Neuronal stem cell (in vitro differentiated cells): Measurements from ENCODE around the gene GMEB1.
"Not testable (repeated sequence)": the region's sequence is repeated elsewhere in the genome, so short reads cannot be mapped to it uniquely, and the experiment has no call there.

Experiments
- DNase-seq: peaks from one replicate; pipeline ENCODE4 v3.0.0-alpha.2; 2013; ENCODE audit warnings: low spot score
- H2AFZ ChIP-seq: one replicate; pipeline ENCODE4 v1.6.1; 2013; ENCODE audit warnings: mild to moderate bottlenecking, low read length, inconsistent platforms
- H2AK5ac ChIP-seq: 2 replicates; pipeline ENCODE4 v1.6.1; 2013; ENCODE audit warnings: low read depth, mild to moderate bottlenecking, inconsistent platforms, low read length, moderate library complexity, mixed read lengths
- H2BK120ac ChIP-seq: 2 replicates; pipeline ENCODE4 v1.6.1; 2013; ENCODE audit warnings: low read depth, mild to moderate bottlenecking, inconsistent platforms, low read length, moderate library complexity, mixed read lengths
- H2BK12ac ChIP-seq: one replicate; pipeline ENCODE4 v1.6.1; 2013; ENCODE audit warnings: low read length, inconsistent platforms
- H2BK15ac ChIP-seq: 2 replicates; pipeline ENCODE4 v1.6.1; 2013; ENCODE audit warnings: mild to moderate bottlenecking, low read length, inconsistent platforms, mixed read lengths
- H2BK5ac ChIP-seq: one replicate; pipeline ENCODE4 v1.6.1; 2013; ENCODE audit warnings: inconsistent platforms, mild to moderate bottlenecking, low read length, moderate library complexity
- H3K14ac ChIP-seq: one replicate; pipeline ENCODE4 v1.6.1; 2013; ENCODE audit warnings: low read length, inconsistent platforms
- H3K18ac ChIP-seq: 2 replicates; pipeline ENCODE4 v1.6.1; 2013; ENCODE audit warnings: low read length, inconsistent platforms
- H3K23ac ChIP-seq: 2 replicates; pipeline ENCODE4 v1.6.1; 2013; ENCODE audit warnings: low read depth, mild to moderate bottlenecking, mixed read lengths, low read length, inconsistent platforms; ENCODE audit not compliant: poor library complexity
- H3K27ac ChIP-seq: replicated peaks from 3 replicates; pipeline ENCODE4 v1.5.1; 2013; ENCODE audit warnings: low read length, inconsistent platforms
- H3K27me3 ChIP-seq, 3 experiments: 2 replicates each; pipeline ENCODE4 v1.6.1; 2013; ENCODE audit warnings: low read length in 3 of 3, mild to moderate bottlenecking in 2 of 3, inconsistent platforms in 1 of 3, low read depth in 1 of 3, mixed read lengths in 1 of 3, moderate library complexity in 1 of 3; ENCODE audit not compliant: control insufficient read depth in 3 of 3, insufficient read depth in 3 of 3
- H3K36me3 ChIP-seq, 2 donors: replicated peaks in 1 of 2; 2 replicates each; pipeline ENCODE4 v1.6.1; 2013; ENCODE audit warnings: low read length in 2 of 2; ENCODE audit not compliant: control insufficient read depth in 2 of 2, insufficient read depth in 2 of 2
- H3K4ac ChIP-seq: 2 replicates; pipeline ENCODE4 v1.6.1; 2013; ENCODE audit warnings: inconsistent platforms, mild to moderate bottlenecking, low read length, moderate library complexity
- H3K4me1 ChIP-seq, 2 donors: 1 replicate in 1 of 2; 2 replicates in 1 of 2; pipeline ENCODE4 v1.6.1; 2013; ENCODE audit warnings: low read length in 2 of 2, low read depth in 1 of 2; ENCODE audit not compliant: control insufficient read depth in 2 of 2, insufficient read depth in 1 of 2
- H3K4me2 ChIP-seq: one replicate; pipeline ENCODE4 v1.6.1; 2013; ENCODE audit warnings: mild to moderate bottlenecking, low read length, inconsistent platforms; ENCODE audit not compliant: insufficient read depth, poor library complexity, severe bottlenecking
- H3K4me3 ChIP-seq, 2 donors: 2 replicates each; pipeline ENCODE4 v1.5.1; 2013; ENCODE audit warnings: low read length in 2 of 2, mild to moderate bottlenecking in 2 of 2, inconsistent platforms in 1 of 2, moderate library complexity in 1 of 2
- H3K79me1 ChIP-seq: one replicate; pipeline ENCODE4 v1.6.1; 2013; ENCODE audit warnings: low read depth, mild to moderate bottlenecking, inconsistent platforms, low read length, moderate library complexity
- H3K9ac ChIP-seq: one replicate; pipeline ENCODE4 v1.6.1; 2013; ENCODE audit warnings: mild to moderate bottlenecking, low read depth, low read length, inconsistent platforms; ENCODE audit not compliant: poor library complexity
- H3K9me3 ChIP-seq, 2 donors: replicated peaks in 1 of 2; 2 replicates each; pipeline versions ENCODE3 to v1.6.1; 2013; ENCODE audit warnings: low read length in 2 of 2, mild to moderate bottlenecking in 2 of 2, inconsistent platforms in 1 of 2, low read depth in 1 of 2, mixed read lengths in 1 of 2, moderate library complexity in 1 of 2; ENCODE audit not compliant: control insufficient read depth in 2 of 2, insufficient read depth in 1 of 2
- H4K8ac ChIP-seq: one replicate; pipeline ENCODE4 v1.6.1; 2013; ENCODE audit warnings: low read depth, mild to moderate bottlenecking, inconsistent platforms, low read length, moderate library complexity
- H4K91ac ChIP-seq: one replicate; pipeline ENCODE4 v1.6.1; 2013; ENCODE audit warnings: low read length, low read depth, mild to moderate bottlenecking, inconsistent platforms; ENCODE audit not compliant: poor library complexity
- WGBS, 2 donors: extraction: QIAGEN DNeasy Blood & Tissue Kit; methylation state at CpG; one replicate each; pipeline ENCODE4 v1.1.7; 2013; ENCODE audit warnings: missing lambda C conversion rate in 2 of 2, mixed read lengths in 1 of 2; ENCODE audit not compliant: insufficient read length in 2 of 2, insufficient replicate concordance in 1 of 2; ENCODE audit errors: extremely low coverage in 2 of 2; 5-methylcytosine and 5-hydroxymethylcytosine counted together

Gene GMEB1

DNA sequence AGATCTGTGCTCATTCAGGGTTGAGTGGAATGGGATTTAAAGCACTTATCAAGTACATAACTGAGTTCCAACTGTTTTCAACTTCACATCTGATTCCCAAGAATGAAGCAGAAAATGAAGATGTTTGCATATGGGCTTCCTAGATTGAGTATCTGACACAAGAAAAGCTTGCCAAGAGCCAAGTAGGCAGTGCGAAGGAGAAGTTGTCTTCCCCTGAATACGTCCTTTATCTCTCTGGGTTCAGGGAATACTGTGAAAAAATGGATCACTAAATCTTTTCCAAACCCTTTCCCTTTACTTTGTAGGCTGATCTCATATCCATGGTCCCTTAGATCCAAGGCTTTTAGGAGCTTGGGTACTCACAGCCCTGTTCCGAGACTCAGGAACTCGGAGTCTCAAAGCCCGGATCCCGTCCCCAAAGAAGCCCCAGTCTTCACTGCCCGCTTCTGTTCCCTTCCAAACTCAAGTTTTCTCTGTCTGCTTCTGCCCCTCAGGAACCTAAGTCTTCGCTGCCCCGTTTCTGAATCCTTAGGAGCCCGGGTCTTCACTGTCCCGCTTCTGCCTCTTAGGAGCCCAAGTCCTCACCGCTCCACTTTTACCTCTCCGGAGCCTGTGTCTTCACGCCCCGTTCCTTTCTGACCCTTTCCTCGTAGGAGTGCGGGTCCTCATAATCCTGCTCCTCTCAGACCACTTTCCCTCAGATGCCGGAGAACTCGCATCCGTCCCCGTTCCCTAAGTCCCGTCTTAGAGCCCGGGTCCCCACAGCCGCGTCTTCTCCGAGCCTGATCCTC, 26.3 kb upstream of the GMEB1 start:
- Histone ChIP-seq H2BK15ac (no peak overlapping the region), H3K4me2 (peak overlapping the region; percentile 55), H3K9ac (peak overlapping the region; percentile 97), H2BK5ac (no peak overlapping the region), H2AFZ (peak overlapping the region; percentile 93), H3K14ac (peak overlapping the region; percentile 89), H4K8ac (no peak overlapping the region), H4K91ac (no peak overlapping the region), H3K9me3 (no peaks in the 10 kb centered on the region), H3K4me3 (peak overlapping the region; percentile 88 to 89), H2BK120ac (no peak overlapping the region), H3K36me3 (peaks cover 0 to 4% of the 10 kb centered on the region in 2 donors), H3K79me1 (no peaks in the 10 kb centered on the region), H3K27me3 (no peaks in the 10 kb centered on the region), H3K4ac (no peak overlapping the region), H3K23ac (peak overlapping the region; percentile 82), H3K18ac (peak overlapping the region; percentile 84), H2AK5ac (no peak overlapping the region), H2BK12ac (no peak overlapping the region), H3K4me1 (peaks cover 4% of the 10 kb centered on the region in 2 donors), H3K27ac (peak overlapping the region; percentile 71)
- DNase-seq: peak; percentile 21
- no CpG with 5 or more reads among the region's 26 CpGs for WGBS, 2 donors

DNA sequence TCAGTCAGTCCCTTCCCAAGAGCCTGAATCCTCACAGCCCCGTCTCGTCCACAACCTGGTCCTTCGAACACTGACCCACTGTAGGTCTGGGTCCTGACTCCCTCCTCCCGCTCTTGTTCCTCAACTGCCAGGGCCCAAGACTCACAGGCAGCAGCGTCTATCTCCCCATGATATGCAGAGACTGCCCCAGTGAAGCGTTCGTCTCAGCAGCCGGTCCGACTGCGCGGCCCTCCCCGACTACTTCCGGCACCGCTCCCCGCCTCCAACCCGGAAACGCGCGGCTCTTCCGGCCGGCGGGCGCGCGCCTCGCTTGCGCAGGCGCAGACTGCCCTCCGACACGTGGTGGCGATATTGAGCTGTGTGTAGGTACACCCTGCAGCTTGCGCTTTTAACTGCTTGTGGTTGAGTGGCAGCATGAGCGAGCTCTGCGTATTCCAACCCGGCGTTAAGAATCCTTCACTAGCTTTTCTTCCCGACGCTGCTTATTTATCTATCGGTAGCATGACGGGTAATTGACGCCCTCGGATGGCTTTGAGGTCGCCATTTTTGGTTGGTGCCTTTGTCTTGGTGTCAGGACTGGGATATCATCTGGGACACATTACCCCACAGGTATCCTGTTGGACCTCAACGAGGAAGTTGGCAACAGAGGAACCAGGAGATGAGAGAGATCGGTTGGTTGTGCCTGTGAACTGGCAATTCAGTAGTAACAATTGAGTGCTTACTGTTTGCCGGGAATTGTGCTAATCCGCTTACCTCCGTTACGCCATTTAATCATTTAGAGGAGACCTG, 25.5 kb upstream of the GMEB1 start, which contains the start of gene TAF12:
Gene TAF12 (minus strand): TSS at position 221 of the 789 bp plus-strand sequence. CDS start 20,986 bp downstream, outside the sequence.
- Histone ChIP-seq H4K8ac (no peak within 1 kb of the TSS), H2BK120ac (no peak within 1 kb of the TSS), H2AK5ac (no peak within 1 kb of the TSS), H2BK12ac (no peak within 1 kb of the TSS), H3K23ac (peak within 1 kb of the TSS; percentile 82), H3K79me1 (no peaks in the 10 kb centered on the region), H3K4me1 (peaks cover 4 to 6% of the 10 kb centered on the region in 2 donors), H3K9me3 (no peaks in the 10 kb centered on the region), H3K4ac (no peak within 1 kb of the TSS), H2BK5ac (no peak within 1 kb of the TSS), H3K27me3 (no peaks in the 10 kb centered on the region), H3K18ac (peak within 1 kb of the TSS; percentile 84), H2AFZ (peak within 1 kb of the TSS; percentile 93), H3K14ac (peak within 1 kb of the TSS; percentile 89), H3K4me2 (peak within 1 kb of the TSS; percentile 55), H3K4me3 (peak within 1 kb of the TSS; percentile 88 to 89), H2BK15ac (no peak within 1 kb of the TSS), H3K27ac (peak within 1 kb of the TSS; percentile 78), H3K36me3 (peaks cover 0 to 4% of the 10 kb centered on the region in 2 donors), H3K9ac (peak within 1 kb of the TSS; percentile 97), H4K91ac (no peak within 1 kb of the TSS)
- no CpG with 5 or more reads among the region's 49 CpGs for WGBS, 2 donors
- DNase-seq: peak; percentile 93

DNA sequence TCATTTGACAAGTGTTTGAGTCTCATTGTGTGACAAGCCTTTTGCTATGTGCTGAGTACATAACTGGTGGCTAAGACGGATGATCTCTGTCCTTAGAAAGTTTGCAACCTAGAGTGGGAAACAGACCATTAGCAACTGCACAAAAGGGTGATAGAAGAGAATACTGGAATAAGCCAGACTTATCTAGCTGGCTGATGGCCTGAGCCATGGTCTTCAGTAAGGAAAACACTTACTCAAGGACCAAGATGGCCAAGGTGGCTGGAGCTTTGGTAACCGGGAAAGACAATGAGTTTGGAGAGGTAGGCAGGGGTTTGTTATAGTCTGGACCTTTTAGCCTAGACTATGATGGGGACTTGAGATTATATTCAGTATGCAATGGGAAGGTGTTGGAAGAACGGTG, 24.1 kb upstream of the GMEB1 start:
- Histone ChIP-seq H3K4me3 (no peak overlapping the region), H2BK12ac (no peak overlapping the region), H3K9ac (no peak overlapping the region), H3K4me1 (peaks cover 5 to 6% of the 10 kb centered on the region in 2 donors), H3K36me3 (peaks cover 0 to 4% of the 10 kb centered on the region in 2 donors), H3K14ac (no peak overlapping the region), H3K27ac (no peak overlapping the region), H3K79me1 (no peaks in the 10 kb centered on the region), H3K4me2 (no peak overlapping the region), H2BK5ac (no peak overlapping the region), H3K18ac (no peak overlapping the region), H3K9me3 (no peaks in the 10 kb centered on the region), H2AK5ac (no peak overlapping the region), H3K27me3 (no peaks in the 10 kb centered on the region), H2AFZ (no peak overlapping the region), H4K8ac (no peak overlapping the region), H2BK15ac (no peak overlapping the region), H2BK120ac (no peak overlapping the region), H3K23ac (no peak overlapping the region), H3K4ac (no peak overlapping the region), H4K91ac (no peak overlapping the region)
- no peak for DNase-seq
- WGBS, 2 donors: no CpG with 5 or more reads among the region's 3 CpGs

DNA sequence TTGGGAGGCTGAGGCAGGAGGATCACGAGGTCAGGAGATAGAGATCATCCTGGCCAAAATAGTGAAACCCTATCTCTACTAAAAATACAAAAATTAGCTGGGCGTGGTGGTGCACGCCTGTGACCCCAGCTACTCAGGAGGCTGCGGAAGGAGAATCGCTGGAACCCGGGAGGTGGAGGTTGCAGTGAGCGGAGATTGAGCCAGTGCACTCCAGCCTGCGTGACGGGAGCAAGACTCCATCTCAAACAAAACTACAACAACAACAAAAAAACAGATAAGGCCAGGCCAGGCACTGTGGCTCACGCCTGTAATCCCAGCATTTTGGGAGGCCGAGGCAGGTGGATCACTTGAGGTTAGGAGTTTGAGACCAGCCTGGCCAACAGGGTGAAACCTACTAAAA, 23.2 kb upstream of the GMEB1 start:
- not testable (repeated sequence) for H2BK15ac ChIP-seq, H2AFZ ChIP-seq, H3K4ac ChIP-seq, DNase-seq, H3K36me3 ChIP-seq, H3K18ac ChIP-seq, H3K27me3 ChIP-seq, H3K4me2 ChIP-seq, H3K23ac ChIP-seq, H2AK5ac ChIP-seq, H3K4me3 ChIP-seq, H3K27ac ChIP-seq, H4K91ac ChIP-seq, H3K4me1 ChIP-seq, H2BK5ac ChIP-seq, H3K14ac ChIP-seq, H2BK12ac ChIP-seq, H4K8ac ChIP-seq, H3K9ac ChIP-seq, H3K9me3 ChIP-seq, H3K79me1 ChIP-seq, H2BK120ac ChIP-seq
- WGBS, 2 donors: no CpG with 5 or more reads among the region's 11 CpGs
